ENCODE data around the gene DCANP1.

Gene DCANP1

GRCh38 chr5:135478938-135479337 lies 31.8 kb upstream of the DCANP1 start:
- peak; percentile 93 for DNase-seq

GRCh38 chr5:135477613-135478066 lies 30.5 kb upstream of the DCANP1 start:
- DNase-seq, result no peak

DNA sequence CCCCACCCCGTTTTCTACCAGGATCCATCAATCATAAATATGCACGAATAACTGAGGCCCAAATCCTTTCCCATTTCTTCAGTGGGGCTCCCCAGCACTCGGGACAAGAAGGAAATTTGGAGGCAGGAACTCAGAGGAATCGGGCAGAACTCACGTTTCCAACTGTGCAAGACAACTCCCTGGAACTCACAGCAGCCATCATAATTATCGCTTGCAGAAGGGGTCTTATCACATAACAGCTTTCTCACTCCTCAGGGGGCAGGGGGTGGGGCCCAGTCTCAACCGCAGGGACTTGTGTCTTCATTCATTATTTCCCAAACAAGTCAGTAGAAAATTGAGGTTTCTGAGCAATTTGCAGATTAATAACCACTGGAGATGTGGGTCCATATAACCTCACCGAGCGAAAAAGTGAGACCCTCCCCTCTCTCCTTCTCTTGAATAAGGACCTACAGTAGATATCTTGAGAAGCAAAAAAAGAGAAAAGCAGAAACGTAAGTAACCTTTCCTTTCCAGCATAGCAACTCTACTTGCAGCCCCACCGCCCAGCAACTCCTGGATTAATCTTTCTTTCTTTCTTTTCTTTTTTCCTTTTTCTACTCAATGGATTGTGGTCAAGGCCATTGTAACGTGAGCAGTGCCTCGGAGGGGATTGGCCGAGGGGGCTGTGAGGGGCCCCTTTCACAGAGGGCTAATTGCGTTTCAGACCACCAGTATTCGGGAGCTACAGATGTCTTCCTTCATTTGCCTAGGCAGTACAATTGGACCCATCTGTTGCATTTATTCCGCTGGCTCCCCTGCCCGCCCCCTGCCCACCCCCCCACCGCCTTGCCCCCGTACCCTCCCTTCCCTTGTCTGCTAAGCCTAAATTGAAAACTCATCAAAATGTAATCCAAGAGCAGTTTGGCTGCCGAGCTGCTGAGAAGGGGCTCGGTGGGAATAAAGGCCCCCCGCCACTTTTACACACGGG lies 29.8 kb upstream of the DCANP1 start:
- peak; percentile 94 for DNase-seq

DNA sequence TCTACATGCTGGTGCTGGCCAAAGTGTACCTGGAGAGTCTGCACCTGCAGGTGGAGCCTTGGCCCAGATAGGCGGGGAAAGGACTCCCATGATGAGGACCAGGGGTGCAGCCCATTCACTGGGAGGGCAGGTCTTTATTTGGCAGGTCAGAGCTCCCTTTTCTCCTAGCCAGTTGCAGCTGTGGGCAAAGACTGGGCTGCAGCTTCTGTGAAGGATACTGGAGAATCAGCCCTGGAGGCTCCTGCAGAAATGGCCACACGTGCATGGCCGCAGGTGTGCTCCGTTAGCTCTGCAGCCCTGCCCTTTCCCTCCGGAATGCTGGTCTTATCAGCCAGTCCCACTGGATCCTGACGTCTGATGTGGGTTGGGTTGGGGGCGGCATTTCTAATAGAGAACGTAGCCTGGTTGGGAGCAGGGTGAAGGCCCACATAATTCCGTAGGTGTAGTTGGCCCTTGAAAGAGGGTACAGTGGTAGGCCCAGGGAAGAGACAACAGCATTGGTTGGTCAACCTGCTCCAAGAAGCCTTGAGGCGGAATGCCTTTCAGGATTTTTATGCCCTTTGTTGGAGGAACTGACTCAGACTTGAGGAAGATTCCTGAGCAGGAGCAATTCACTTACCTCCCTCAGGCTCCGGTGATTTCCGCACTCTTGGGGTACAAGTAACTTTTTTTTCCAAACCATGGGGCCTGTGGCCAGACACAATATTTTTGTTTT lies 27.0 kb upstream of the DCANP1 start:
- no peak for DNase-seq

DNA sequence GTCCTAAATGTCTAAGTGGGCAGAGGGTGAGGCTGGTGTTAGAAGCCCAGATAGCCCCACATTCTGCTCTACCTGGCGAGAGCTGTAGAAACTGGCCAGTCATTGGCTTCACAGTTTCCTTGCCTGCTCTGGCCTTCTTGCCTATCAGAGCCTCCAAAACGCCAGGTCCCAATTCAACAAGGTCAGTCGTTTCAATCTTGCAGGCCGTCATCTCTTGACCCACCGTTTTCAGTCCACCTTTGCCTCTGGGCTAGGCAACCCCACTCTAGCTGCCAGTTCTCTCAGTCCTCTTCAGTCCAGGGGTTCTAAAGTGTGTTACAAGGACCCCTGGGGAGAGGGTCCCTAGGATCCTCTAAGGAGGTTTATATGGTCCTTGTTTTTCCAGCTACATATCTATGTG lies 25.0 kb upstream of the DCANP1 start:
- no peak for DNase-seq

- DNase-seq, result no peak
These were observed 24.6 kb upstream of the DCANP1 start for GRCh38 chr5:135471726-135472125.

DNA sequence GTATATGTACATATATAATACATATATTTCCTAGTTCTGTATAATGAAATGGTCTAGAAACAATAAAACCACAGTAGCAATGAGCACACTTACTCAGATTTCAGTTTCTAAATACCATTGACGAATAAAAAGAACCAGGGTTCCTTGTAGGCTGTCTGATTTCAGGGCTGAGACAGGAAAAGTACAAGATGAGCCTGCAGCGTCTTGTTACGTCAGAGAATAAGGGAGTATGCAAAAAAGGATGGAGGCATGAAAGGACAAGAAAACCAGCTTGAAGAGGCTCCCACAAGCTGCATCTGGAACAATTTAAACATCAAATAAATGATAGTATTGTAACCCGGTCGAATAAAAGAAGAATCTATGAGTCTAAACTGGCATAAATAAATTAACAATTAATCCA lies 22.8 kb upstream of the DCANP1 start:
- no peak for DNase-seq

- no peak for DNase-seq
These were observed 21.4 kb upstream of the DCANP1 start for GRCh38 chr5:135468541-135468940.

DNA sequence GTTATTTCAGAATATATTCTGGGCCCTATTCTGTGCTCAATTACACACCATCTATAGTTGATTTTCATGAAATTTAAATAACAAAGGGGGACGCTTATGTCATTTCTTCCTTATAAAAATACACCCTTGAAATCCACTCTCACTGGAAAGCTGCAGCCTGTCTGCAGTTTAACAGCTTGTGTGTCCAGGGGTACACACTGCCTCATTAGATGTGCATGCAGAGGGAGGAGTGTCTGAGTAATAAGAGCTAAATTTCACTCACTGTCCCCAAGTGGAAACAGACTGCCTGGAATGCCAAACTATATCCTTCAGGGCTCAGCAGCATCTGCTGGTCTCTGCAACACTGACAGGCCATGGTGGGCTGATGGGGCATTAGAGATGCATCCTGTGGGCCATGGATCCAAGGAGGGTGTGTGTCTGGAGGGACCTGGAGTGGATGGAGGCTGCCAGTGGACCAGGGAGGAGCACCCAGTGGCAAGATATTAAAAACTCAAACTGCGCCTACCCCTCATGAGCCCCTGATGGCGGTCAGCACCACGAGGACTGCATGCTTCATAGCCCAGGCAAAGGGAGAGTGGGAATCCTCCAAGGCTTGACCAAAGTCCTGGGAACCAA lies 20.8 kb upstream of the DCANP1 start:
- DNase-seq, result peak; percentile 11

DNA sequence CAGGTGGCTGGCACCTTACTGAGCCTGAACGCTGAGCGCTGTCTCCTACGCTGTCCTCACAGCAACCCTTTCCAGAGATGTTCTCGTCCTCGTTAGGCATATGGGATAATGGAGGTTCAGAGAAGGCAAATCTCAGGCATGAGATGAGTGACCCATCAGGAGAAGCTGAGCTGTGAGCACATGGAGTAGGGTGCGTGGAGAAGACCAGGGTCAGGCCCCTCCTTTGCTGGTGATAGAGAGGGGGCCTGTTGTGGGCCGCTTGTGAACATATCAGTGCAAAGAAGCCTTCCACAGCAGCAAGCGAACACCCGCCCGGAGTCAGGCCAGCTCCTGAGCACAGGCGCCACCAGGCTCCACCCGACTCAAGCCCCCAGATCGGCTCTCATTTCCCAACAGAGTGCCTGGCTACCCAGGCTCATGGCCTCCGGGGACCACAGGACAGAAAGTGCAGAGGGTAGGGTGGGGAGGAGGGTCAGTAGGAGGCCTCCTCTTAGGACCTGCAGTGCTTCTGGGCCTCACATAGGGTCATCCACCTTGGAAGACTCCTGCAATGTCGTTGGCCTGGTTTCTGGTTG lies 20.0 kb upstream of the DCANP1 start:
- DNase-seq, result peak; percentile 44

GRCh38 chr5:135466178-135467050 lies 19.3 kb upstream of the DCANP1 start:
- DNase-seq, result peak; percentile 89

GRCh38 chr5:135465391-135466122 lies 18.4 kb upstream of the DCANP1 start:
- no peak for DNase-seq

GRCh38 chr5:135462304-135462703 lies 15.2 kb upstream of the DCANP1 start:
- DNase-seq, result peak; percentile 96

- no peak for DNase-seq
These were observed 14.5 kb upstream of the DCANP1 start for GRCh38 chr5:135461481-135462151.

DNA sequence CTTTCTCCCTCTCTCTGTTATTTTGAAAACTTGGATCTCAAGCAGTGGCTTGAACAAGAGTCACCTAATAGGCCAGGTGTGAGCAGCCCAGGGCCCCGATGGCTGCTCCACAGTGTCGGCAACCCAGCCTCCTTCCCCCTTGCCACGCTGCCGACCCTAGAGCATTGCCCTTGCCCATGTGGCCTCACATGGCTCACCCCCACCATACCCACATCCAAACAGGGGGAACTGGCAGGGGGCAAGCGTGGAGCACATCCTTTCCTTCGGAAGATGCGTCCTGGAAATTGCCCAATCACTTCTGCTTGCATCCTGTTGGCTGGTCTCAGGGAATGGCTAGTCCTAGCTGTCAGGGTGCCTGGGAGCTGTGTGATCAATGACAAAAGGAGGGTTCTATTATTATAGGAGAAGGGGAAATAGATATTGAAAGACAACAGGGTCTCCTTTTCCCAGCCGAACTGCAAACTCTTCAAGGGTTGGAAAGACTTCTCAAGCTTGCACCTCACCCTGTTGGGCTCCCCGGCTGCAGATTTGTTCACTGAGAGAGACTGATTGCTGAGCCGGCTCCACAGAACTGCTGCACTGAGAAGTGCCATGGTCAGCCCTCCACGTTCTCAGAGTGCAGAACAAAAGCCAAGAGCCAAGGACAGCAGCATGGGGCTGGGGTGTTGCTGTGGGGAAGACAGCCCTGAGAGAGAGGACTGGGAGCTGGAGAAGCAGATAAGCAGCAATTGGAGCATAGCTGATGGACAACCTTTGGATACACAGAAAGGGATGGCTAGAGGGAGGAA lies 13.3 kb upstream of the DCANP1 start:
- DNase-seq, result no peak

DNA sequence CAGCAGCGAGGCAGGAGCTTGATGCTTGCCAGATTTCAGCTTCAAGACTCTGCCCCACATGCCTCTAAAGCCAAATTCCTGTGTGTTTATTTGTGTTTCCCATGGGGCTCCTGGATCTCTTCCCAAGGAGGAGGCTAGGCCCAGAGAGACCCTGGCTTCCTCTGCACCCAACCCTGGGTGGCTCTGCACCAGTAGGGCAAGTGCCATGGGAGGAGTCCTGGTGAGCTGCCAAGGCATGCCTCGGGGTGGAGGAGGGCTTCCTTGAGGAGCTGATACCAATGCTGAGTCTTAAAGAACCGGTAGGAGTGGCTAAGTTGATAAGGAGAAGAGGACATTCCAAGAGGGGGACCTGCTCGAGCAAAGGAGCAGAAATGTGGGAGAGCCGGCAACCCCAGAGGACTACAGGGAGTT lies 11.8 kb upstream of the DCANP1 start:
- no peak for DNase-seq

DNA sequence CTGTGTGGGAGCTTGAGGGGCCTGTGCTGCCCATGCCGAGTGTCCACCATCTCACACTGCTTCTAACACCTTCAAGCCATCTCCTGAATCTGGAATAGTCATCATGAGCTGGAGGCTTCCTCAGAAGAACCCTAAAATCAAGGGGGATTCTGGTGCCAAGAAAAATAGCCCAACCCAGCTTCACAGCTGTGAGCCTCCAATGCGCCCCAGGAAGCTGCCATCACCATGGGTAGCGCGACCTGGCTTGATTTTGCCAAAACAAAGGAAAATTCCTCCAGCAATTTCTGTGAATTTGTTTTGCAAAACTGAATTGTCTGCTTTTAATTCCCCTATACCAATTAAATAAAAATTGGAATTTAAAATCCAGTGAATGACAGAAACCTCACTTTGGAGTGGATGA lies 11.2 kb upstream of the DCANP1 start:
- no peak for DNase-seq

- DNase-seq, result peak; percentile 85
These were observed 10.4 kb upstream of the DCANP1 start for GRCh38 chr5:135457424-135458071.
